SJCRH30 (cell line): ENCODE results near the gene GDI2. TPM values are rescaled to one million over a fixed set of nuclear protein-coding genes. Genes with fewer than 3 reads are reported as not detected.

Experiments used
- DNase-seq, 2 experiments: peaks; one replicate each; pipeline ENCODE4 v3.0.0-alpha.2; 2015 to 2020
- H3K27ac ChIP-seq: fragments of 250-450 bp; sonication (Bioruptor Pico); 2 replicates; pipeline ENCODE4 v1.5.1; 2020; ENCODE audit warnings: mild to moderate bottlenecking, moderate library complexity
- H3K27me3 ChIP-seq: fragments of 250-450 bp; sonication (Bioruptor Pico); 2 replicates; pipeline ENCODE4 v1.5.1; 2020; ENCODE audit warnings: mild to moderate bottlenecking, moderate library complexity
- H3K36me3 ChIP-seq: fragments of 250-450 bp; sonication (Bioruptor Pico); 2 replicates; pipeline ENCODE4 v1.5.1; 2020; ENCODE audit warnings: mild to moderate bottlenecking, moderate library complexity
- H3K4me1 ChIP-seq: fragments of 250-450 bp; sonication (Bioruptor Pico); 2 replicates; pipeline ENCODE4 v1.5.1; 2020; ENCODE audit warnings: mild to moderate bottlenecking, moderate library complexity
- H3K4me3 ChIP-seq: fragments of 250-450 bp; sonication (Bioruptor Pico); 2 replicates; pipeline ENCODE4 v1.5.1; 2020; ENCODE audit warnings: mild to moderate bottlenecking, moderate library complexity
- H3K9me3 ChIP-seq: fragments of 250-450 bp; sonication (Bioruptor Pico); replicated peaks from 2 replicates; pipeline ENCODE4 v1.5.1; 2020; ENCODE audit warnings: mild to moderate bottlenecking, moderate library complexity
- total RNA-seq: library from RNA; depleted of rRNA; stranded (reverse); fragments of >200 nt; shearing (Covaris generic); gene quantifications from 2 replicates; pipeline ENCODE4 v1.2.3, GENCODE V29; 2014

Gene GDI2
- total RNA-seq, 1 experiment from 2014 or later = 291 TPM

DNA sequence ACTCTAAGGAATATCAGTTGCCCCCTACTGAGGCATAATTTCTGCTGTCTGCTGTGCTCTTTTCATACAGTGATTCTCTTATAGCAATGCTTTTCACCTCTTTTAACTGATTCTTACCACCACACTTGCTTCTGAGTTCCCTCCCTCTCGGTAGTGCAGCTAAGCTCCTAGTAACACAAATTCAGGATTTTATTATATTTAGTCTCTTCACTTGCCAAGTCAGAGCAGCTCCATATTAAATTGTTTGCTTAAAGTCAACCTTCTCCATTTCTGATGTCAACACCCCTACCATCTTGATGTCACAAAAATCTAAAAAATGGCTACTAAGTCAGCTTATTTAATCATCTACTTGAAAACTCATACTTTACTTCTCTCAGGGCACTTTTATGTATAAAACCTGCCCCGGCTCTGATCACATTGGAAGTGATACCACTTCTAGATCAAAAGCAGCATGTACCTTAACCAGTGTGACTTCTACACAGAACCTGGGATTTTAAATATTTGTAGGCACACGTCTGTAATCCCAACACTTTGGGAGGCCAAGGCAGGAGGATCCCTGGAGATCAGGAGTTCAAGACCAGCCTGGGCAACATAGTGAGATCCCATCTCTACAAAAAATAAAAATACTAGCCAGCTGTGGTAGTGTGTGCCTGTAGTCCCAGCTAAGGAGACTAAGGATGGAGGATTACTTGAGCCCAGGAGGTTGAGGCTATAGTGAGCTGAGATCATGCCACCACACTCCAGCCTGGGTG, 55.3 kb downstream of the GDI2 start:
- H3K4me3 ChIP-seq = no peak overlapping the region
- no peaks in the 10 kb centered on the region for H3K27me3 ChIP-seq
- H3K9me3 ChIP-seq = no peaks in the 10 kb centered on the region
- peaks cover 58% of the 10 kb centered on the region for H3K36me3 ChIP-seq
- no peak overlapping the region for H3K27ac ChIP-seq
- no peak for DNase-seq
- H3K4me1 ChIP-seq = no peaks in the 10 kb centered on the region

DNA sequence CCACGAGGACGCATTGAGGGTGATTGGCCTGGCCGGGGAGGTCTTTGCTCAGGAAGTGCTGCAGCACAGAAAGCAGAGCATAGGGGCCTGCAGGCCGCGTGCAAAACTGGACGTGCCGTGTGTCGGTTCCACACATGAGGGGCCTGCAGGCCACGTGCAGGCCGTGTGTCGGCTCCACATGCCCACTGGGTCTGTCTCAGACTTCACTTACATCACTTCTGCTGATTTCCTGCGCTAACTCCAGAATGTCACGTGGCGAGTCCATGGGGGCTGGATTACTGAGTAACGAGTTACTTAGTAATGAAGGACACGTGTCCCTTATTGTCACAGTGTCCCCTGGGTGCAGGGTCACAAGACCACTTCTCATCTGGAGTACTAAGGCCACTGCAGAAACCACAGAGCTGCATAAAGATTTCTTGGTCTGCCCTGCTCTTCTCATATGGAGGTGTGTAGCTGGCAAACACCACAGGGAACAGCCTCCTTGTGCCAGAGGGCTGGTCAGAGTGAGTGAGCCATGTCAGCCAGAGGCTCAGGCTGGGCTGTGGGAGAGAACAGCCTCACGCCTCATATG, 60.8 kb downstream of the GDI2 start:
- Histone ChIP-seq H3K4me1 (no peaks in the 10 kb centered on the region), H3K27ac (no peak overlapping the region), H3K36me3 (peaks cover 13% of the 10 kb centered on the region), H3K9me3 (no peaks in the 10 kb centered on the region), H3K4me3 (no peak overlapping the region), H3K27me3 (no peaks in the 10 kb centered on the region)
- no peak for DNase-seq

DNA sequence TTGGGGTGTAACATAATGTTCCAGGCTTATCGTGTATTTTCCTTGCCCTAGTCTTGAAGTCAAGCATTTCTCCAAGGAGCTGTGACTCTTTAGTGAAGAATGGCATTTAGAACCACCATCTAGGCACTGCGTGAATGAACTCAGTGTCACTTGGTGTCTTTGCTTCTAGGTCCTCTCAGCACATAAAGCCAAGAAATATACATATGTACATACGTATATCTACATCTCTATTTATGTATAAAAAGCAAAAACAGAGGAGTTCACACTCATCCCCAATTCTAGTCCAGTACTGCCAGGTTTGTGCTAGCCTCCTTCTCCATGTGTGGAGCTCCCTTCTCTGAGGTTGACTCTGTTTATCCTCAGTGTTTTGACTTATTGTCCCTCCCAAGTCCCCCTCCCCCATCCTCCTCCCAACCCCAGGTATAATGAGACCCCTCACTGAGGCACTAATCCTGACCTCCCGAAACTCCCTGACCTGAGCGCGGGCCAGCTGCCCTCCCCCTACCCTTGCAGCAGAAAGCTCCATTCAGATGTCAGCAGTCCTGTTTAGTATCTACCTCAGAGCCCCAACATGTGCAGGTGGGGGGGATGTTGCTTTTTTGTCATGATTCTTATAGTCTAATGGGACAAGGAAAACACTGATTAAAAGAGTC, 61.5 kb downstream of the GDI2 start:
- H3K27me3 ChIP-seq = no peaks in the 10 kb centered on the region
- no peaks in the 10 kb centered on the region for H3K9me3 ChIP-seq
- no peak overlapping the region for H3K4me3 ChIP-seq
- no peak overlapping the region for H3K27ac ChIP-seq
- peaks cover 11% of the 10 kb centered on the region for H3K36me3 ChIP-seq
- no peaks in the 10 kb centered on the region for H3K4me1 ChIP-seq
- DNase-seq = no peak

- Histone ChIP-seq H3K9me3 (no peaks in the 10 kb centered on the region), H3K27ac (no peak overlapping the region), H3K36me3 (peaks cover 10% of the 10 kb centered on the region; the same call in 1 of the 2 replicates), H3K4me3 (no peak overlapping the region), H3K4me1 (no peaks in the 10 kb centered on the region), H3K27me3 (no peaks in the 10 kb centered on the region)
- DNase-seq = no peak
Measured at GRCh38 chr10:5748394-5748803, 64.8 kb downstream of the GDI2 start.

- peaks cover 10% of the 10 kb centered on the region for H3K4me1 ChIP-seq
- DNase-seq = no peak
- no peak overlapping the region for H3K27ac ChIP-seq
- H3K4me3 ChIP-seq = no peak overlapping the region
- no peaks in the 10 kb centered on the region for H3K9me3 ChIP-seq
- no peaks in the 10 kb centered on the region for H3K27me3 ChIP-seq
- peaks cover 18% of the 10 kb centered on the region; the same call in 1 of the 2 replicates for H3K36me3 ChIP-seq
Measured at GRCh38 chr10:5746197-5746596, 67.0 kb downstream of the GDI2 start.

- no peak overlapping the region for H3K4me3 ChIP-seq
- no peak for DNase-seq
- H3K27me3 ChIP-seq = no peaks in the 10 kb centered on the region
- H3K27ac ChIP-seq = no peak overlapping the region
- no peaks in the 10 kb centered on the region for H3K9me3 ChIP-seq
- peaks cover 18% of the 10 kb centered on the region; the same call in 1 of the 2 replicates for H3K36me3 ChIP-seq
- H3K4me1 ChIP-seq = peaks cover 13% of the 10 kb centered on the region
Measured at GRCh38 chr10:5744849-5745248, 68.4 kb downstream of the GDI2 start.

DNA sequence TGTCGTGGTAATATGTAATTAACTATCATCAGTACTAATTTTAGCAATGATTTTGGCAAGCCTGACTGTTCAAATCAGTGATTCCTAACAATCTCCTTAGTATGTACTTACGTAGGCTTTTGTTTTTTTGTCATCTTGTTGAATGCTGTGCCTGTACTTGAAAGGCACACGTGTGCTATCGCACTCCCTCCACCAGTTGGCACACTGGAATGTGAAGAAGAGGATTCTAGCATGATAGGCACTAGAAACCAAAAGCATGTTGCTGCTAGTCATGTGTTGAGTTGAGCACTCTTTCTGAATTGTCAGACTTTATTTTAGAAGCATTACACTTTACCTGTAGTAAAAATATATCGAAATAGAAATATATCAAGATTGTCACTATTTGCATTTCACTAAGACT, 69.5 kb downstream of the GDI2 start:
- no peaks in the 10 kb centered on the region for H3K27me3 ChIP-seq
- no peak overlapping the region for H3K4me3 ChIP-seq
- H3K36me3 ChIP-seq = peaks cover 22% of the 10 kb centered on the region; the same call in 1 of the 2 replicates
- no peak overlapping the region for H3K27ac ChIP-seq
- peaks cover 13% of the 10 kb centered on the region for H3K4me1 ChIP-seq
- no peaks in the 10 kb centered on the region for H3K9me3 ChIP-seq
- no peak for DNase-seq

- Histone ChIP-seq H3K27ac (peak overlapping the region; percentile 46), H3K9me3 (no peaks in the 10 kb centered on the region), H3K4me3 (no peak overlapping the region), H3K36me3 (peaks cover 28% of the 10 kb centered on the region; the same call in 1 of the 2 replicates), H3K4me1 (peaks cover 13% of the 10 kb centered on the region), H3K27me3 (no peaks in the 10 kb centered on the region)
- DNase-seq = peak; percentile 4 to 48
Measured at GRCh38 chr10:5742116-5742515, 71.1 kb downstream of the GDI2 start.

GRCh38 chr10:5741276-5741675, 72.0 kb downstream of the GDI2 start:
- H3K4me3 ChIP-seq = no peak overlapping the region
- DNase-seq = peak in 1 of 2 experiments; percentile 17
- H3K36me3 ChIP-seq = peaks cover 24% of the 10 kb centered on the region; the same call in 1 of the 2 replicates
- peak overlapping the region; percentile 46; the same call in 1 of the 2 replicates for H3K27ac ChIP-seq
- H3K9me3 ChIP-seq = no peaks in the 10 kb centered on the region
- peaks cover 13% of the 10 kb centered on the region for H3K4me1 ChIP-seq
- no peaks in the 10 kb centered on the region for H3K27me3 ChIP-seq

DNA sequence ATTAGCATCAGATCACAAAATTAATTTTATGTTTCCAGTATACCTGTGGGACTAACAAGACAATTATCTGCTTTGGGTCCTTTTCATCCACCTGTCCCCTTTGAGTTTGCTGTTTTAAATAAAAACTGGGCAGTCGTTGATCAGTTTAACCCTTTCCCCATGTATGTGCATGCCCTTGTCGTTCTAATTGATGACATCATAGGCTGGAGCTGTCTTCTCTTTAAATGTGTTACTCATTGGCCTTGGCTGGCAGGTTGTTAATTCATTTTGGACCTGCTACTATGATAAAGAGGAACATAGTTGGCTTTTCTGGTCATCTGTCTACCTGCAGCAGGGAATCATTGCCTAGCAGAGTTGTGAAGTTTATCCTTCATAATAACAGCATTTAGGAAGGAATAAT, 74.8 kb downstream of the GDI2 start:
- Histone ChIP-seq H3K27me3 (no peaks in the 10 kb centered on the region), H3K36me3 (peaks cover 21% of the 10 kb centered on the region; the same call in 1 of the 2 replicates), H3K4me3 (no peak overlapping the region), H3K4me1 (peaks cover 13% of the 10 kb centered on the region), H3K27ac (no peak overlapping the region), H3K9me3 (no peaks in the 10 kb centered on the region)
- DNase-seq = no peak

- H3K36me3 ChIP-seq = peaks cover 13% of the 10 kb centered on the region; the same call in 1 of the 2 replicates
- DNase-seq = no peak
- H3K4me1 ChIP-seq = peaks cover 13% of the 10 kb centered on the region
- H3K9me3 ChIP-seq = no peaks in the 10 kb centered on the region
- no peak overlapping the region for H3K4me3 ChIP-seq
- no peak overlapping the region for H3K27ac ChIP-seq
- H3K27me3 ChIP-seq = no peaks in the 10 kb centered on the region
Measured at GRCh38 chr10:5737352-5737751, 75.9 kb downstream of the GDI2 start.

- no peak overlapping the region for H3K4me3 ChIP-seq
- H3K36me3 ChIP-seq = peaks cover 13% of the 10 kb centered on the region; the same call in 1 of the 2 replicates
- no peaks in the 10 kb centered on the region for H3K27me3 ChIP-seq
- no peaks in the 10 kb centered on the region for H3K9me3 ChIP-seq
- no peak overlapping the region for H3K27ac ChIP-seq
- no peak for DNase-seq
- peaks cover 7% of the 10 kb centered on the region for H3K4me1 ChIP-seq
Measured at GRCh38 chr10:5736591-5736990, 76.6 kb downstream of the GDI2 start.

- Histone ChIP-seq H3K36me3 (peaks cover 21% of the 10 kb centered on the region), H3K27ac (no peak overlapping the region), H3K4me1 (no peaks in the 10 kb centered on the region), H3K27me3 (no peaks in the 10 kb centered on the region), H3K9me3 (no peaks in the 10 kb centered on the region), H3K4me3 (no peak overlapping the region)
- no peak for DNase-seq
Measured at GRCh38 chr10:5735119-5735518, 78.1 kb downstream of the GDI2 start.

- no peak for DNase-seq
Measured at GRCh38 chr10:5732141-5732540, 81.1 kb downstream of the GDI2 start.

GRCh38 chr10:5731559-5731958, 81.7 kb downstream of the GDI2 start:
- no peak for DNase-seq
- Histone ChIP-seq H3K4me1 (no peaks in the 10 kb centered on the region), H3K36me3 (peaks cover 19% of the 10 kb centered on the region), H3K27me3 (no peaks in the 10 kb centered on the region), H3K9me3 (no peaks in the 10 kb centered on the region), H3K27ac (no peak overlapping the region), H3K4me3 (no peak overlapping the region)

More at GRCh38 chr10:5732141-5732540, 81.1 kb downstream of the GDI2 start:
- no peaks in the 10 kb centered on the region for H3K9me3 ChIP-seq
- H3K4me1 ChIP-seq = no peaks in the 10 kb centered on the region
- H3K27me3 ChIP-seq = no peaks in the 10 kb centered on the region
- H3K4me3 ChIP-seq = no peak overlapping the region
- H3K36me3 ChIP-seq = peaks cover 19% of the 10 kb centered on the region
- H3K27ac ChIP-seq = no peak overlapping the region
